DLD1 (cell line): ENCODE data around the gene SH2D4B.

ENCODE experiments used
- in situ Hi-C: cut with HindIII; loops from 2 replicates; pipeline ENCODE4 v1.10.0; 2017; ENCODE audit warnings: low sequenced_read_pairs

Gene SH2D4B

GRCh38 chr10:80582286-80582960 lies 44.7 kb downstream of the SH2D4B start:
- in situ Hi-C loops = no loop called here

- in situ Hi-C loops = no loop called here
Observed at GRCh38 chr10:80583685-80584084, 46.0 kb downstream of the SH2D4B start.

- in situ Hi-C loops = no loop called here
Observed at GRCh38 chr10:80585812-80586211, 48.1 kb downstream of the SH2D4B start.

- in situ Hi-C loops = no loop called here
Observed at GRCh38 chr10:80588546-80588945, 50.8 kb downstream of the SH2D4B start.

- in situ Hi-C loops = no loop called here
Observed at GRCh38 chr10:80589726-80590373, 52.1 kb downstream of the SH2D4B start.

- in situ Hi-C loops = no loop called here
Observed at GRCh38 chr10:80590585-80591125, 53.0 kb downstream of the SH2D4B start.

GRCh38 chr10:80596391-80597257 lies 58.9 kb downstream of the SH2D4B start:
- in situ Hi-C loops = no loop called here

GRCh38 chr10:80598084-80598798 lies 60.5 kb downstream of the SH2D4B start:
- in situ Hi-C loops = no loop called here

GRCh38 chr10:80598951-80599350 lies 61.2 kb downstream of the SH2D4B start:
- in situ Hi-C loops = no loop called here

- in situ Hi-C loops = no loop called here
Observed at GRCh38 chr10:80599424-80599847, 61.7 kb downstream of the SH2D4B start.

GRCh38 chr10:80600256-80600655 lies 62.6 kb downstream of the SH2D4B start:
- in situ Hi-C loops = no loop called here

- in situ Hi-C loops = no loop called here
Observed at GRCh38 chr10:80602881-80603280, 65.2 kb downstream of the SH2D4B start.

GRCh38 chr10:80603516-80603915 lies 65.8 kb downstream of the SH2D4B start:
- in situ Hi-C loops = no loop called here

- in situ Hi-C loops = no loop called here
Observed at GRCh38 chr10:80608706-80609105, 71.0 kb downstream of the SH2D4B start.

GRCh38 chr10:80609331-80609730 lies 71.6 kb downstream of the SH2D4B start:
- in situ Hi-C loops = no loop called here

GRCh38 chr10:80611481-80612185 lies 73.9 kb downstream of the SH2D4B start:
- in situ Hi-C loops = no loop called here

GRCh38 chr10:80612261-80612660 lies 74.6 kb downstream of the SH2D4B start:
- in situ Hi-C loops = no loop called here

- in situ Hi-C loops = no loop called here
Observed at GRCh38 chr10:80613466-80614170, 75.9 kb downstream of the SH2D4B start.

GRCh38 chr10:80614576-80615416 lies 77.1 kb downstream of the SH2D4B start:
- in situ Hi-C loops = no loop called here
